GM19351 (cell line): ENCODE data around the gene MLIP.

Source experiments
- ATAC-seq: cut with Tn5 transposase; IDR thresholded peaks from one replicate; pipeline ENCODE4 v1.9.1; 2021; ENCODE audit warnings: mild to moderate bottlenecking, moderate library complexity; ENCODE audit not compliant: unreplicated experiment

Gene MLIP

DNA sequence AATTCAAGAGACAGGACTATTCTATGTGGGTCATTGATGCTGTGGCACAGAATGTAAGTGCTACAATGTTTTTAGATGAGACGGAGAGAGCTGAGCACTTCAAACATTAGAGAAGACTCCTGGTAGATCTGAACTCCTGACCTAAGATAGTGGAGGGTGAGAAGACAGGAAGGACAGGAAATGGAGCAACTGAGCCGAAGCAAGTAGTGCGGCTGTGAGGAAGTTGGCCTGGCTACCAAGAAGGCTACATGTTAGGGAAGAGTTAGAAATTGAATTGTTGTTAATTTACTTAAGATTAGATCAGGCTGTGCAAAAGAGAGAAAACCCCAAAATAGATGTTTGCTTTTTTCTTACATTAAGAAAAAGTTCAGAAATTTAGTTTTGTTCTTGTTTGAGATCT, 14.4 kb upstream of the MLIP start:
- no peak for ATAC-seq

- ATAC-seq, result no peak
Observed at GRCh38 chr6:54097753-54098152, 13.5 kb upstream of the MLIP start.

GRCh38 chr6:54098450-54099044, 12.7 kb upstream of the MLIP start:
- ATAC-seq, result no peak

DNA sequence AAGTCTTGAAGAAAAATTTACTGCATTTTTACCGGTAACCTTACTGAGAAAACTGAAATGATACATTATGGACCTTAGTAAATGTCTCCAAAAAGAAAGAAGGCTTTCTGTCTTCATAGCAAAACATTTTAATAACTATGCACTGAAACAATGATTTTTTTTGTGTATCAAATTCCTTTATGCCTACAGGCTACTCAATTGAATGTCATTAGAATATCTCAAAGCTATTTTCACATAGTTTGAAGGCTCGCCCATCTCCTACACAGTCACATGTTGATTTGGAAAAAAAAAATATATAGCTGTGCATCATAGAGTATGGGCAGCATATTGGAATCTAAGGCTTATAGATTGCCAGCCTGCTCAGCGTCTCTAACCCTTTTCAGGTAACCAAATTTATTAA, 12.0 kb upstream of the MLIP start:
- ATAC-seq, result no peak

DNA sequence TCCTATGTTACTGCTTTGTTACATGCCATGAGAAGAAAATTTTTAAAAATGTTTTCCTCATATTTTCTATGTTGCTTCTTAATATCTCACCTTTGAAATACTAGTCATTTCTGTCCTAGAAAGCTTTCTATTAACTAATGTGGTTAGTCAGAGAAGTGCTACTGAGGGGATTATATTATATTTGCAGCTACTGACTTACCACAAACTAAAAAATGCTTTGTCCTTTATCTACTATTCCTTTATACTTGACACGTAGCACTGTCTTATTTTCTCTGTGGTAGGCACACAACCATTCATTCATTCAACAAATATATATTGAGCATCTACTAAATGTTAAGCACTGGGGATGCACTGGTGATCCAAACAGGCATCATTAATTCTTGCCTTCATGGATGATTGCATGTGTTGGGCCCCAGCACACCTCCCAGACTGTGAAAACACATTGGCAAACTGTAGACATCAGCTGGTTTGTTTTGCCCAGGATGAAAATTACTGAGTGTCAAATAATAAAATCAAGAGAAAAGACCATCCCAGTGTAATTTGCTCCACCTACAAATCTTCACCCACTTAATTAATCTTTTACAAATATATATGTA, 10.7 kb upstream of the MLIP start:
- peak; percentile 55 for ATAC-seq

GRCh38 chr6:54102238-54102637, 9.0 kb upstream of the MLIP start:
- ATAC-seq, result no peak

DNA sequence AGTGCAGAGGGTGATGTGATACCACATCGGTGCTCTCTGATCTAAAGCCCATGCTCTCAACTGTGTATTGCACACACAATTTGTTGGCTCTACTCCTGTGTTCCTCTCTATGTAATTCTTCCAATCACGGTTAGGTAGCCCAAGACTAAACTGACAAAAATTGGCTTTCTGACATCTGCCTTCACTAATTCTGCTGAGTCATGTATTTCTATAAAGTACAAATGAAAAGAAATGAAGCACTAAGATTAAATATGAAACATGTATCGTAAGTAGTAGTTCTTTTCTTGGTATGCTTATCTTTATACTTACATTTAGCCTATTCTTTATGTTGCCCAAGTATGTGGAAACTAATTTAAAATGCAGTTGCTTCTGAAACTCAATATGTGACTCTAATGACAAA, 7.7 kb upstream of the MLIP start:
- ATAC-seq, result no peak

- no peak for ATAC-seq
Observed at GRCh38 chr6:54106727-54107126, 4.5 kb upstream of the MLIP start.

- ATAC-seq, result no peak
Observed at GRCh38 chr6:54107470-54108090, 3.7 kb upstream of the MLIP start.

DNA sequence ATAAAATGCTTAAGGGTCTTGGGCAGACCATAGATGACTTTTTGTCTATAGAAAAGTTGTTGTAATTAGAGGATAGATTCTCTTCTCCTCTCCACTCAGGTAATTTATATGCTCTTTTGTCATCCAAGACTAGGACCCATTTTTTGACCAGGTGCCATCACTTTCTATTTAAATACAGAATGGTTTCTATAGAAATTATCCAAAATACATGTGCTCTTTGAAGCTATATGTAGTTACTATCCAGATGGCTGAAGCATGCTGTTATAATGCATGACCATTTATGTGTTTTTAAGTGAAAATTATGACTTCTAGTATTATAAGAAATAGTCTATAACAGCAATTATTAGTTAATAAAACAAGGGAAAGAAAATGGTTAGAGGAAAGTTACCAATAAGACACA, 3.0 kb upstream of the MLIP start:
- ATAC-seq, result no peak

- no peak for ATAC-seq
Observed at GRCh38 chr6:54109586-54109985, 1.7 kb upstream of the MLIP start.

- ATAC-seq, result no peak
Observed at GRCh38 chr6:54112151-54112650, 958 bp downstream of the MLIP start.

DNA sequence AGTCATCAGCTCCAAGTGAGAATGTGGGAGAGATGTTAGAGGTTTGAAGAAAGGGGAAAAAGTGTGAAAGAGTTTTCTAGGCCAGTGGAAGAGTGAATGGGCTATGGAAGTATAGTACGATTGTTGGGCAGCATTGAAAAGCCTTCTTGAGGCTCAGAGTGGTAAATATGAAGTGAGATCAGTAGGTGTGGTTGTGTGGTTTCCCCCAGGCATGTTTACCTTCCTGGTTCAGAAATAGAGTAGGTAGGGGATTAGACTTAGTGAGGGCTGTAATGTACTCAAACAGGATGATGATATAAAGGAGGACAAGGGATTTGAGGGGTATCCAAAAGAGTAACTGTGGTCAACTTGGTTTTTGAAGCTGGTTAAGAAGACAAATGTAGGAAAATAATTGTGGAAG, 3.7 kb downstream of the MLIP start:
- no peak for ATAC-seq

DNA sequence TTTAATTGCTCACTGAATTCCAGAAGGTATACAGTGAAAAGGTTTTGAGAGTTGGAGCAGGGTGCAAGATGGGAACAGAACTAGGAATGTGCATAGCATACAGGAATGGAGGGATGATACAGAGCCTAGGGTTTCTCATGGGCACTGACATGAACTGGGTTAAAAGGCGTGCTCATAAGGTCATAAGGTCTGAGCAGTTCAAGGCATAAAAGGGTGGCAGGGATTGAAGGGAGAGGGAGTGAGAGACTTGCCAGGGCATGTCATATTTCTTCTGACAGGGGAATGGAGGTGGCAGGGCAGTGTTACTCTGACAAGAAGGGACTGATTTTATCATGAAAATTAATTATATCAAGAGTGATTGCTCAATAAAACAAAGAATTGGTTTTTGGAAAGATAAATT, 4.7 kb downstream of the MLIP start:
- no peak for ATAC-seq

DNA sequence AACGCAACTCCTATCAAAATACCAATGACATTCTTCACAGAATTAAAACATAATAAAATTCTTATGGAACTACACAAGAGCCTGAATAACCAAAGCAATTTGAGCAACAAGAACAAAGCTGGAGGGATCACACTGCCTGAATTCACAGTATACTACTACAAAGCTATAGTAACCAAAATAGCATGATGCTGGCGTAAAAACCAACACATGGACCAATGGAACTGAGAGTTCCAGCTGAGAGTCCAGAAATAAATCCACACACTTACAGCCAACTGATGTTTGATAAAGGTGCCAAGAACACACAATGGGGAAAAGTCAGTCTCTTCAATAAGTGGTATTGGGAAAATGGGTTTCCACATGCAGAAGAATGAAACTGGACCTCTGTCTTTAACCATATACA, 6.9 kb downstream of the MLIP start:
- ATAC-seq, result no peak

- ATAC-seq, result no peak
Observed at GRCh38 chr6:54125493-54125892, 14.2 kb downstream of the MLIP start.

DNA sequence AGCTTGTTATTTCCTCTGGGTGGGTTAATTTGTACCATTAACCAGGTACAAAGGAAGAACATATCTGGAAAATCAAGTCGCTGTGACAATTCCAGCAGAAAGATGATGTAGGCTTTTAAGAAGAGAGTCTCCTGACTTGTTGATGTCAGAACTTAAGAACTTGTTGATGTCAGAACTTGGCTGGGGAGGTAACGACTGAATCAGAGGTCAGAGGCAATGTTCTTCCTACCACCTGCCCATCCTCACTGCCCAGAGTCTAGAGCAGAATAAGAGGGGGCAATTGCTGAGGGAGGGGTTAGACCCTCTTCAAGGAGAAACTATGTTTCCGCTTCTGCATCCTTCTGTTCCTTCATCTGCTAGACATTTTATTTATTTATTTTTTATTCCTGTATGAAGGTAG, 18.9 kb downstream of the MLIP start:
- ATAC-seq, result no peak

DNA sequence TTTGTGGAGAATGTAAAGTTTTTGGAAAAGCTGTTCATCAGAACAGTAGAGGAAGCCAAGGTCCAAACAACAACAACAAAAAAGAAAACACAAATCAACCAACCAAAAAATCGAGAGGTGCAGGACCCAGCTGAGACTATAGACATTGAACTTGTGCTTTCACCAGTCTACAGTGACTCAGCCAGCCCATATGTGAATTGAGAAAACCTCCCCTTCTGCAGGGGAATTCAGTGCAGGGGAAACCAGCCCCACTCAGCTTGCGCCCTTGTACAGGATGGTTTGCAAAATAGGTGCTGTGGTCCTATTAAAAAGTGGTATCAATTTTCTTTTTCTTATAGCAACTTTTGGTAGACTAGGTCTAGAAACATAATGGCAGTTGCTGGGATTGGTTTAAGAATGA, 21.3 kb downstream of the MLIP start:
- ATAC-seq, result no peak

DNA sequence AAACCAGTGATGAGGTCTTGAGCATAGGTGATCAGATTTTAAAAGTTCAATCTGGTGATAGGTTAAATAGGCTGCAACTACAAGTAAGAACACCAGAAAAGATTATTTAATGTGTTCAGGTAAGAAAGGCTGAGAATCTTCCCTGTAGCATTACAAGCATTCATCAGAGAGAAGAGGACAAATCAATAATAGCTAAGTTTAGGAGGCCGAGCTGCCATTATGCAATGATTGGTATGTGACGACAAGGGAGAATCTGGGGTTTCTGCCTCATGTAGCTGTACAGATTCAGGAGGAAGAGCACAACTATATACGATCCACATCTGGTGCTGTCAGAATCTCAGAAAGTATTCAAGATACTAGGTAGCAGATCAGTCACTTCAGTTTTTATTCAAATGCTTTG, 21.9 kb downstream of the MLIP start:
- ATAC-seq, result no peak

- ATAC-seq, result no peak
Observed at GRCh38 chr6:54134935-54135334, 23.7 kb downstream of the MLIP start.

- no peak for ATAC-seq
Observed at GRCh38 chr6:54135665-54136369, 24.6 kb downstream of the MLIP start.

DNA sequence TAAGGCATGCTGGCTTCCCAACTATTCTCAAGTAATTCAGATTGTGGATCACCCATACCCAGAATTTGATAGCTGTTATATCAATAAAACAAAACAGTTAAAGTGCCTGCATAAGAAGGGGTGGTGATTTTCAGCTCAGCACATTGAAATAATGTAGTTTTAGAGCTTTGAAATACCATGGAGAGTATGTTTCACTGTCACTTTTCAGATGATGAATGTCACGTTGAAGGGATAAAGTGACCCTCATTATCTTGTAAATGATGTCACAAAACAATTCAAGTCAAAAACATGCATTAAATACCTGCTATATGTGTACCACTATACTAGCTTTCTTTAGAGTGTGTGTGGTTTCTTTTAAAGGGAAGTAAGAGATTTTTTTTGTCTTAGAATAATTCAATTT, 27.6 kb downstream of the MLIP start:
- ATAC-seq, result no peak
